ENCODE data around the gene FANCB. TPM values are rescaled to one million over a fixed set of nuclear protein-coding genes. Genes with fewer than 3 reads are reported as not detected.

FANCB gene
- total and polyA plus RNA-seq, 2 of the 4 experiments (the other 2 are of a cell fraction): 2.5 to 7.7 TPM

DNA sequence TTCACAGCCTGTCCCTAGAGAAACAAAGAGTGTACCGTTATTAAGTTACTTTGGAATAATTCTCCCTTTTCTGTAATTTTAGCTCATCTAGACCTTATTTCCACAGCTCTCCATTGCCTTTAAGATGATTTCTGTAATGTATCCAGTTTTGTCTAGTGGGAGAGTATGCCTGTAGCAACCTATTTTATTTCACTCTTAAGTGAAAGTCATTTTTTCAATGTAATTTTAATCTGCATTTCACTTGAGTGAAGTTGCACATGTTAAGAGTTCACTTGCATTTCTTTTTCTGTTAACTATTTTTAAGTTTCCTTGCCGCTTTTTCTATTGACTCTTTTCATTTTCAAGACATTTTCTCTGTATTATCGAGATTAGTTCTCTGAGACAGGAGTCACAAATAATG, 46.5 kb downstream of the FANCB start:
- no peak overlapping the region for H2AK5ac ChIP-seq (ENCODE audit: low read depth, low read length)
- BruUV-seq (replicated peaks): no TSS peak
- whole genome bisulfite sequencing, 2 experiments (ENCODE audit: extremely low coverage in 2 of 2, insufficient read length in 1 of 2): no CpG with 5 or more reads among the region's 3 CpGs
- no peak overlapping the region for H4K8ac ChIP-seq (ENCODE audit: low read depth in 2 of 2, low read length in 2 of 2)
- no peaks in the 10 kb centered on the region for H4K20me1 ChIP-seq (ENCODE audit: insufficient read depth, low read length)
- no peaks in the 10 kb centered on the region for H3K9me3 ChIP-seq (ENCODE audit: control insufficient read depth, insufficient read depth, low read length)
- H3K4me2 ChIP-seq (ENCODE audit: low read depth, low read length): no peak overlapping the region
- H2BK5ac ChIP-seq (ENCODE audit: low read depth, low read length, poor library complexity, severe bottlenecking): no peak overlapping the region
- in situ Hi-C loops (cut with MboI; ENCODE audit: low sequenced_read_pairs) (no loop called here), dilution Hi-C loops (cut with HindIII; ENCODE audit: low sequenced_read_pairs, unreplicated experiment) (no loop called here), intact Hi-C loops (cut with micrococcal nuclease) (no loop called here)
- no peak overlapping the region for H2AFZ ChIP-seq (replicated peaks; ENCODE audit: low read length, poor library complexity)
- H2AK9ac ChIP-seq (replicated peaks; ENCODE audit: low read depth, low read length, poor library complexity): no peak overlapping the region
- no peaks in the 10 kb centered on the region for H3K9me1 ChIP-seq (ENCODE audit: insufficient read depth, low read length)
- H3K9ac ChIP-seq (ENCODE audit: low read depth, low read length): no peak overlapping the region
- ChIA-PET POLR2A (ENCODE audit: unreplicated experiment) (no interaction called here), CTCF (no interaction called here)
- no peak overlapping the region for H2BK120ac ChIP-seq (ENCODE audit: low read depth, low read length)
- H2BK15ac ChIP-seq (ENCODE audit: low read depth, low read length): no peak overlapping the region
- H3K18ac ChIP-seq (ENCODE audit: low read depth, low read length): no peak overlapping the region
- no peaks in the 10 kb centered on the region for H3K4me1 ChIP-seq (ENCODE audit: control insufficient read depth, insufficient read depth, low read length)
- no peak overlapping the region for H3K4ac ChIP-seq (ENCODE audit: low read depth, low read length)
- DNase-seq: no peak
- H3K14ac ChIP-seq (replicated peaks; ENCODE audit: low read depth, low read length): no peak overlapping the region
- no peaks in the 10 kb centered on the region for H3K36me3 ChIP-seq (ENCODE audit: control insufficient read depth, insufficient read depth, low read length)
- H2BK20ac ChIP-seq (ENCODE audit: low read depth, low read length): no peak overlapping the region
- H4K5ac ChIP-seq (ENCODE audit: low read depth, low read length): no peak overlapping the region
- H3K23ac ChIP-seq (ENCODE audit: low read depth, low read length): no peak overlapping the region
- H3K56ac ChIP-seq (ENCODE audit: extremely low read depth, insufficient read depth, low read length): no peak overlapping the region
- H3K79me1 ChIP-seq (ENCODE audit: low read depth in 1 of 2, low read length in 2 of 2): no peaks in the 10 kb centered on the region
- no peak overlapping the region for H4K91ac ChIP-seq (ENCODE audit: insufficient read depth, low read depth, low read length)
- H3K4me3 ChIP-seq (ENCODE audit: insufficient read depth, low read depth, low read length): no peak overlapping the region
- TF ChIP-seq, protein P1, sequence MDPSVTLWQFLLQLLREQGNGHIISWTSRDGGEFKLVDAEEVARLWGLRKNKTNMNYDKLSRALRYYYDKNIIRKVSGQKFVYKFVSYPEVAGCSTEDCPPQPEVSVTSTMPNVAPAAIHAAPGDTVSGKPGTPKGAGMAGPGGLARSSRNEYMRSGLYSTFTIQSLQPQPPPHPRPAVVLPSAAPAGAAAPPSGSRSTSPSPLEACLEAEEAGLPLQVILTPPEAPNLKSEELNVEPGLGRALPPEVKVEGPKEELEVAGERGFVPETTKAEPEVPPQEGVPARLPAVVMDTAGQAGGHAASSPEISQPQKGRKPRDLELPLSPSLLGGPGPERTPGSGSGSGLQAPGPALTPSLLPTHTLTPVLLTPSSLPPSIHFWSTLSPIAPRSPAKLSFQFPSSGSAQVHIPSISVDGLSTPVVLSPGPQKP (IDR thresholded peaks at IDR 0.05; ENCODE audit: borderline replicate concordance, low read depth, low read length): no peak
- no peak for TF ChIP-seq MXI1 (IDR thresholded peaks at IDR 0.05; ENCODE audit: borderline replicate concordance, low read depth, low read length)
- TF ChIP-seq, protein P2, sequence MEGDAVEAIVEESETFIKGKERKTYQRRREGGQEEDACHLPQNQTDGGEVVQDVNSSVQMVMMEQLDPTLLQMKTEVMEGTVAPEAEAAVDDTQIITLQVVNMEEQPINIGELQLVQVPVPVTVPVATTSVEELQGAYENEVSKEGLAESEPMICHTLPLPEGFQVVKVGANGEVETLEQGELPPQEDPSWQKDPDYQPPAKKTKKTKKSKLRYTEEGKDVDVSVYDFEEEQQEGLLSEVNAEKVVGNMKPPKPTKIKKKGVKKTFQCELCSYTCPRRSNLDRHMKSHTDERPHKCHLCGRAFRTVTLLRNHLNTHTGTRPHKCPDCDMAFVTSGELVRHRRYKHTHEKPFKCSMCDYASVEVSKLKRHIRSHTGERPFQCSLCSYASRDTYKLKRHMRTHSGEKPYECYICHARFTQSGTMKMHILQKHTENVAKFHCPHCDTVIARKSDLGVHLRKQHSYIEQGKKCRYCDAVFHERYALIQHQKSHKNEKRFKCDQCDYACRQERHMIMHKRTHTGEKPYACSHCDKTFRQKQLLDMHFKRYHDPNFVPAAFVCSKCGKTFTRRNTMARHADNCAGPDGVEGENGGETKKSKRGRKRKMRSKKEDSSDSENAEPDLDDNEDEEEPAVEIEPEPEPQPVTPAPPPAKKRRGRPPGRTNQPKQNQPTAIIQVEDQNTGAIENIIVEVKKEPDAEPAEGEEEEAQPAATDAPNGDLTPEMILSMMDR (conservative IDR thresholded peaks at IDR 0.05; ENCODE audit: low read depth, low read length): no peak
- TF ChIP-seq BHLHE40 (IDR thresholded peaks at IDR 0.05; ENCODE audit: low read depth, low read length): no peak
- TF ChIP-seq MAZ (IDR thresholded peaks at IDR 0.05; ENCODE audit: borderline replicate concordance, low read depth, low read length): no peak
- TF ChIP-seq FOS (IDR thresholded peaks at IDR 0.05; ENCODE audit: low read depth, low read length): no peak
- no peak for TF ChIP-seq RAD21 (IDR thresholded peaks at IDR 0.05; ENCODE audit: low read length)
- TF ChIP-seq, protein P3, sequence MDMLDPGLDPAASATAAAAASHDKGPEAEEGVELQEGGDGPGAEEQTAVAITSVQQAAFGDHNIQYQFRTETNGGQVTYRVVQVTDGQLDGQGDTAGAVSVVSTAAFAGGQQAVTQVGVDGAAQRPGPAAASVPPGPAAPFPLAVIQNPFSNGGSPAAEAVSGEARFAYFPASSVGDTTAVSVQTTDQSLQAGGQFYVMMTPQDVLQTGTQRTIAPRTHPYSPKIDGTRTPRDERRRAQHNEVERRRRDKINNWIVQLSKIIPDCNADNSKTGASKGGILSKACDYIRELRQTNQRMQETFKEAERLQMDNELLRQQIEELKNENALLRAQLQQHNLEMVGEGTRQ (IDR thresholded peaks at IDR 0.05; ENCODE audit: low read depth, low read length): no peak
- no peak for TF ChIP-seq CEBPB (IDR thresholded peaks at IDR 0.05; ENCODE audit: low read depth, low read length)
- no peak for TF ChIP-seq RFX5 (IDR thresholded peaks at IDR 0.05; ENCODE audit: low read depth, low read length)
- TF ChIP-seq SMC3 (IDR thresholded peaks at IDR 0.05; ENCODE audit: low read depth, low read length): no peak
- TF ChIP-seq MAFK (IDR thresholded peaks at IDR 0.05; ENCODE audit: low read depth, low read length): no peak
- TF ChIP-seq NFE2L2 (IDR thresholded peaks at IDR 0.05; ENCODE audit: low read depth, low read length): no peak
- TF ChIP-seq CHD1 (IDR thresholded peaks at IDR 0.05; ENCODE audit: low read depth, low read length): no peak
- no peak for TF ChIP-seq POLR2A (IDR thresholded peaks at IDR 0.05; ENCODE audit: low read depth, low read length)
- TF ChIP-seq RCOR1 (IDR thresholded peaks at IDR 0.05; ENCODE audit: insufficient replicate concordance, low read length): no peak
- no peak overlapping the region for H3K27ac ChIP-seq (ENCODE audit: insufficient read depth, low read length)
- no peak; the same call in 1 of the 2 replicates for ATAC-seq (ENCODE audit: low read depth)
- no peaks in the 10 kb centered on the region for H3K27me3 ChIP-seq (ENCODE audit: control insufficient read depth, insufficient read depth, low read length)
